ENCODE data around the gene IGLL5.

GRCh38 chr22:22924369-22925145 is 36.9 kb downstream of the IGLL5 start:
- TF ChIP-seq CTCF (IDR thresholded peaks at IDR 0.05) (no peak), POLR2A (IDR thresholded peaks at IDR 0.05) (no peak)

All from Peyer's patch (tissue), 4 donors.